Neural cell (in vitro differentiated cells): ENCODE measurements around the gene COL6A2.

ENCODE experiments used
- EZH2 ChIP-seq: fragments of 200-600, 300-800 bp; shearing (Covaris generic), sonication (generic); IDR thresholded peaks from 2 replicates; pipeline ENCODE4 v1.6.1; 2014; ENCODE audit warnings: antibody characterized with exemption, low read length, borderline replicate concordance, mild to moderate bottlenecking; ENCODE audit not compliant: insufficient read depth, poor library complexity, severe bottlenecking
- MXI1 ChIP-seq: fragments of 450-650 bp; conservative IDR thresholded peaks from 2 replicates; pipeline ENCODE4 v1.6.1; 2014; ENCODE audit warnings: antibody characterized with exemption, mild to moderate bottlenecking; ENCODE audit not compliant: poor library complexity, severe bottlenecking
- POLR2AphosphoS5 ChIP-seq: IDR thresholded peaks from 2 replicates; pipeline ENCODE4 v1.6.1; 2012
- RAD21 ChIP-seq: fragments of 450-650 bp; conservative IDR thresholded peaks from 2 replicates; pipeline ENCODE4 v1.6.1; 2014; ENCODE audit warnings: antibody characterized with exemption, mild to moderate bottlenecking, moderate library complexity
- SMC3 ChIP-seq: fragments of 450-650 bp; conservative IDR thresholded peaks from 2 replicates; pipeline ENCODE4 v1.6.1; 2014; ENCODE audit warnings: antibody characterized with exemption, mild to moderate bottlenecking, moderate library complexity; ENCODE audit not compliant: poor library complexity
- TAF1 ChIP-seq: IDR thresholded peaks from 2 replicates; pipeline ENCODE4 v1.6.1; 2012; ENCODE audit warnings: low read depth
- TF ChIP-seq, protein P1 (sequence below): fragments of 450-650 bp; IDR thresholded peaks from 2 replicates; pipeline ENCODE4 v1.5.1; 2014; ENCODE audit warnings: antibody characterized with exemption, mild to moderate bottlenecking, moderate library complexity; ENCODE audit not compliant: poor library complexity, severe bottlenecking
- TF ChIP-seq, protein P2 (sequence below): IDR thresholded peaks from 2 replicates; pipeline ENCODE4 v1.6.1; 2012; ENCODE audit warnings: borderline replicate concordance

DNA sequence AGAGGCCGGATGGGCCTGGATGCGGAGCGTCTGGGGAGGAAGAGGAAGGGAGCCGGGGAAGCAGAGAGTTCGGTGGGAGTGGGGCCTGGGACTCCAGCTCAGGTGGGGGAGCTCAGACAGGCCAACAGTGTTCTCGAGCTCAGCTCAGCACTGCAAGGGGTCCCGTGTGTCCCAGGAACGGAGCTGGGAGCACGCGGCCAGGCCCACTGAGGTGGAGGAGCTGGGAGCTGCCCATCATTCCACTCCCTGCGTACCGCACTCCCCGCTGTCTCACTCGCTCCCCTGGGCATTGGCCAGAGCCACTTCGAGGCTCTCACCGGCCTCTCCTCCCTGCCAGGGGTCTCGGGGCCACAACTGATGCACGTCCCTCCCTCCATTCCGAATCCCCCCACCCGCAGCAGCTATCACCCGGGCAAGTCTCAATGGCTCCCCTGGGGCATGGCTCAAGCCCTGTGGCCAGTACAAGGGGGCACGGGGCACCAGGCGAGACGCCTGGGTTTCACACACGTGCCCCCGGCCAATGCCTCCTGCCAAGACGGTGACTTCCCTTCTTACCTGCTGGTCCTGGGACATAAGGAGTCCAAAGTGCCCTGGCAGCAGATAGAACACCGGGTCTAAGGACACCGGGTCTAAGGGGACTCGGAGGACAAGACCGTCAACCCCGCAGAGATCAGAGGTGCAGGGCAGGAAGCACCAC, 30.3 kb upstream of the COL6A2 start:
- TF ChIP-seq MXI1: no peak
- TF ChIP-seq RAD21: no peak
- no peak for TF ChIP-seq EZH2
- TF ChIP-seq, protein P1, sequence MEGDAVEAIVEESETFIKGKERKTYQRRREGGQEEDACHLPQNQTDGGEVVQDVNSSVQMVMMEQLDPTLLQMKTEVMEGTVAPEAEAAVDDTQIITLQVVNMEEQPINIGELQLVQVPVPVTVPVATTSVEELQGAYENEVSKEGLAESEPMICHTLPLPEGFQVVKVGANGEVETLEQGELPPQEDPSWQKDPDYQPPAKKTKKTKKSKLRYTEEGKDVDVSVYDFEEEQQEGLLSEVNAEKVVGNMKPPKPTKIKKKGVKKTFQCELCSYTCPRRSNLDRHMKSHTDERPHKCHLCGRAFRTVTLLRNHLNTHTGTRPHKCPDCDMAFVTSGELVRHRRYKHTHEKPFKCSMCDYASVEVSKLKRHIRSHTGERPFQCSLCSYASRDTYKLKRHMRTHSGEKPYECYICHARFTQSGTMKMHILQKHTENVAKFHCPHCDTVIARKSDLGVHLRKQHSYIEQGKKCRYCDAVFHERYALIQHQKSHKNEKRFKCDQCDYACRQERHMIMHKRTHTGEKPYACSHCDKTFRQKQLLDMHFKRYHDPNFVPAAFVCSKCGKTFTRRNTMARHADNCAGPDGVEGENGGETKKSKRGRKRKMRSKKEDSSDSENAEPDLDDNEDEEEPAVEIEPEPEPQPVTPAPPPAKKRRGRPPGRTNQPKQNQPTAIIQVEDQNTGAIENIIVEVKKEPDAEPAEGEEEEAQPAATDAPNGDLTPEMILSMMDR: no peak
- TF ChIP-seq TAF1: no peak
- no peak for TF ChIP-seq POLR2AphosphoS5
- TF ChIP-seq SMC3: no peak
- TF ChIP-seq, protein P2, sequence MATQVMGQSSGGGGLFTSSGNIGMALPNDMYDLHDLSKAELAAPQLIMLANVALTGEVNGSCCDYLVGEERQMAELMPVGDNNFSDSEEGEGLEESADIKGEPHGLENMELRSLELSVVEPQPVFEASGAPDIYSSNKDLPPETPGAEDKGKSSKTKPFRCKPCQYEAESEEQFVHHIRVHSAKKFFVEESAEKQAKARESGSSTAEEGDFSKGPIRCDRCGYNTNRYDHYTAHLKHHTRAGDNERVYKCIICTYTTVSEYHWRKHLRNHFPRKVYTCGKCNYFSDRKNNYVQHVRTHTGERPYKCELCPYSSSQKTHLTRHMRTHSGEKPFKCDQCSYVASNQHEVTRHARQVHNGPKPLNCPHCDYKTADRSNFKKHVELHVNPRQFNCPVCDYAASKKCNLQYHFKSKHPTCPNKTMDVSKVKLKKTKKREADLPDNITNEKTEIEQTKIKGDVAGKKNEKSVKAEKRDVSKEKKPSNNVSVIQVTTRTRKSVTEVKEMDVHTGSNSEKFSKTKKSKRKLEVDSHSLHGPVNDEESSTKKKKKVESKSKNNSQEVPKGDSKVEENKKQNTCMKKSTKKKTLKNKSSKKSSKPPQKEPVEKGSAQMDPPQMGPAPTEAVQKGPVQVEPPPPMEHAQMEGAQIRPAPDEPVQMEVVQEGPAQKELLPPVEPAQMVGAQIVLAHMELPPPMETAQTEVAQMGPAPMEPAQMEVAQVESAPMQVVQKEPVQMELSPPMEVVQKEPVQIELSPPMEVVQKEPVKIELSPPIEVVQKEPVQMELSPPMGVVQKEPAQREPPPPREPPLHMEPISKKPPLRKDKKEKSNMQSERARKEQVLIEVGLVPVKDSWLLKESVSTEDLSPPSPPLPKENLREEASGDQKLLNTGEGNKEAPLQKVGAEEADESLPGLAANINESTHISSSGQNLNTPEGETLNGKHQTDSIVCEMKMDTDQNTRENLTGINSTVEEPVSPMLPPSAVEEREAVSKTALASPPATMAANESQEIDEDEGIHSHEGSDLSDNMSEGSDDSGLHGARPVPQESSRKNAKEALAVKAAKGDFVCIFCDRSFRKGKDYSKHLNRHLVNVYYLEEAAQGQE: no peak
